Skeletal muscle cell (primary cell): ENCODE data around the gene GPX3.

ENCODE experiments used
- DNase-seq: peaks from one replicate; pipeline ENCODE4 v3.0.0-alpha.2; 2010; ENCODE audit warnings: low read depth
- H3K4me3 ChIP-seq: 2 replicates; pipeline ENCODE4 v1.5.1; 2011; ENCODE audit warnings: low read depth, mild to moderate bottlenecking, control low read depth, low read length, moderate library complexity

The GPX3 gene, protein sequence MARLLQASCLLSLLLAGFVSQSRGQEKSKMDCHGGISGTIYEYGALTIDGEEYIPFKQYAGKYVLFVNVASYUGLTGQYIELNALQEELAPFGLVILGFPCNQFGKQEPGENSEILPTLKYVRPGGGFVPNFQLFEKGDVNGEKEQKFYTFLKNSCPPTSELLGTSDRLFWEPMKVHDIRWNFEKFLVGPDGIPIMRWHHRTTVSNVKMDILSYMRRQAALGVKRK

DNA sequence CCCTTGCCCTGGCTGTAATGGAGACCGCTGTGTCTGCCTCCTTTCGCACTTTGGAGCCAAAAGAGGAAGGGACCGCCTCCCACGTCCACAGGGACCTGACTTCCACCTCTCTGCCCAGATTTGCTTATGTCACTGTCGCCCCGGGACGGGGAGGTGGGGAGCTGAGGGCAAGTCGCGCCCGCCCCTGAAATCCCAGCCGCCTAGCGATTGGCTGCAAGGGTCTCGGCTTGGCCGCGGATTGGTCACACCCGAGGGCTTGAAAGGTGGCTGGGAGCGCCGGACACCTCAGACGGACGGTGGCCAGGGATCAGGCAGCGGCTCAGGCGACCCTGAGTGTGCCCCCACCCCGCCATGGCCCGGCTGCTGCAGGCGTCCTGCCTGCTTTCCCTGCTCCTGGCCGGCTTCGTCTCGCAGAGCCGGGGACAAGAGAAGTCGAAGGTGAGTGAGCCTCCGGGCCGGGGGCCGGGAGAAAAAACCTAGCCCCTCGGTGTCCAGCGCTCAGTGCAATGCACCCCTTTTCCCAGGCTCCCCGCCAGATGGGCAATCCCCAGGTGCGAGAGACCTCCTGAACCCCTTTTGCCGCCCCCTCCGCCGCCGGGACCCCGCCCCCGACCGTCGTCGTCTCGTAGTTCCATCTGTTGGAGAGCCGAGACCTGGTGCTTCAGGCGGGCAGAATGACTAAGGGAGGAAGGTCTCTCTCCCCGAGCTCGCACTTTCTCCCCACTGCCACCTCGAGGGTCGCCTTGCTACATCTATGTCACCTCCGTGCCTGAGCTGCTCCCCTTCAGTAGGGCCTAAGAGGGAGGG, at the start of gene GPX3:
Gene GPX3, plus strand, starts transcription at position 288 of the 807 bp plus-strand sequence. Its CDS starts 64 bp downstream, at position 352.
- DNase-seq, result no peak
- H3K4me3 ChIP-seq, result peak within 1 kb of the TSS; percentile 52

DNA sequence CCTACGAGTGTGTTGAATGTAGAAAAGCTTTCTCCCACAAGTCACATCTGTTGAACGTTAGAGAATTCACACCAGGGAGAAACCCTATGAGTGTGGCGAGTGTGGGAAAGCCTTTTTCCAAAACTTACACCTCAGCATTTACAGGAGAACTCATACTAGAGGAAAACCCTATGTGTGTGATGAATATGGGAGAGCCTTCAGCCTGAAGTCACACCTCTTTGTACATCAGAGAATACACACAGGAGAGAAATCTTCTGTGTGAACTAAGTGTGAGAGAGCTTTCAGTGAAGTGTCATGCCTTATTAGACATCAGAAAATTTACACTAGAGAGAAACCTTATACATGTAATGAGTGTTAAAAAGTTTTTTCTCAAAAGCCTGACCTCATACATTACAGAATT, 41.8 kb upstream of the GPX3 start:
- DNase-seq, result no peak
- H3K4me3 ChIP-seq, result no peak overlapping the region

GRCh38 chr5:150987746-150988145, 32.6 kb upstream of the GPX3 start:
- H3K4me3 ChIP-seq, result no peak overlapping the region
- no peak for DNase-seq

DNA sequence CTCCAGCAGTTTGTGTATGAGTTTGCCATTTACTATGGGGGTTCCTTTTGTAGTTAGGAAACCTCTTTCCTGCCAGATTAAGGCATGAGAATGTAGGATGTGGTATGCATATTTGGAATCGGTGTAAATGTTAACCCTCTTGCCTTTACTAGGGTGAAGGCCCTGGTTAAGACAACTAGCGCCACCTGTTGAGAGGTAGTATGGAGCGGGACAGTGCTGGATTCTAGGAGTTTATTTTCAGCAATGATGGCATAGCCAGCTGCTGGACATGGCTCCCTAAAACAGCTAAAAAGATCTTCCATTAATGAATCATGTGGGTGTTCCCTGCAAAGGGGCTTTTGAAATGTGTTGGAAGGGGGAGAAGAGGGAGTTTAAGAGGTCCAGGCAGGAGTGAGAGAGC, 30.7 kb upstream of the GPX3 start:
- no peak overlapping the region for H3K4me3 ChIP-seq
- DNase-seq, result no peak

DNA sequence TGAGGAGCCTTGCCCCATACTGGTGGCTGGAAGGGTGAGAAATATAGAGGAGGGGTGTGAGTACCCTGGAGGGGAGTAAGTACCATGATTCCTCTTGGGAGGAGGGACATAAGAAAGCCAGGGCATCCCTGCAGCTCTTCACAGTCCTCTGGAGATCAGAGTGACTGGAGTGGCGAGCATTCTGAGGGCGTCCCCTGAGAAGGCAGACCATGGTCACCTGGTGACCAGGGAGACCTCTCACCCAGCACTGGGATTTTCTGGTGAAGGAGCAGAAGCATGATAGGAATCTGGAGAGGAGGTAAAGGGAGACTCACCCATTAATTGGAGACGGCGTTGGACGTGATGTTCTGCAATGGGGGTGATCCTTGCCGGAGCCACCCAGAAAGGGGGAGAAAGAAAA, 27.7 kb upstream of the GPX3 start:
- no peak for DNase-seq
- H3K4me3 ChIP-seq, result no peak overlapping the region

GRCh38 chr5:150993422-150993821, 27.0 kb upstream of the GPX3 start:
- no peak for DNase-seq
- no peak overlapping the region for H3K4me3 ChIP-seq

- no peak overlapping the region for H3K4me3 ChIP-seq
- DNase-seq, result no peak
Observed at GRCh38 chr5:150993826-150994412, 26.5 kb upstream of the GPX3 start.

DNA sequence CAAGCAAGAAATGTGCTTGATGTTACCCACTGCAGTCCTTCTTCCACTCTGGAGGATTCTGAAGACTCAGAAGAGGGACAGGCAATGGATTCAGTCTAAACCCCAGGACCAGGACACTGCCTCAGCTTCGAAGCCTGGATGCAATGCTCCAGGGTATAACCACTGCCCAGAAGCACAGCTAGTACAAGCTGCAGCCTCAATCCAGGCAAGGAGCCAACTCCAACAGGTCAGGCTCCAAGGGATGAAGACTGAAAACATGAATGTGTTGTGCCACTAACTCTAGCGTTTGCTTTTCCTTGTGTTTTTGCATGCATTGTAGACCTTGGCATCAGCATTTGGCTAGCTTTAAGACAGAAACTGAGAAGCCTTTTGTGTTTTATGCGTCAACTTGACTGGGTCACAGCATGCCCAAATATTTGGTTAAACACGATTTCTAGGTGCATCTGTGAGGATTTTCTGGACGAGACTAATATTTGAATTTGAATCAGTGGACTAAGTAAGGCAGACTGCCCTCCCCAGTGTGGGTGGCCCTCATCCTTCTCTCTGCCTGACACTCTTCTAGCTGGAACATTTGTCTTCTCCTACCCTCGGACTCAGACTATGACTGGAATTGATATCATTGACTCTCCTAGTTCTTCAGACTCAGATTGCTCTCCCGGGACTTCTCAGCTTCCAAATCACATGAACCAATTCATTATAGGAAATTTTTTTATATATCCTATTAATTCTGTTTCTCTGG, 20.5 kb upstream of the GPX3 start:
- peak; percentile 23 for DNase-seq
- H3K4me3 ChIP-seq, result no peak overlapping the region

DNA sequence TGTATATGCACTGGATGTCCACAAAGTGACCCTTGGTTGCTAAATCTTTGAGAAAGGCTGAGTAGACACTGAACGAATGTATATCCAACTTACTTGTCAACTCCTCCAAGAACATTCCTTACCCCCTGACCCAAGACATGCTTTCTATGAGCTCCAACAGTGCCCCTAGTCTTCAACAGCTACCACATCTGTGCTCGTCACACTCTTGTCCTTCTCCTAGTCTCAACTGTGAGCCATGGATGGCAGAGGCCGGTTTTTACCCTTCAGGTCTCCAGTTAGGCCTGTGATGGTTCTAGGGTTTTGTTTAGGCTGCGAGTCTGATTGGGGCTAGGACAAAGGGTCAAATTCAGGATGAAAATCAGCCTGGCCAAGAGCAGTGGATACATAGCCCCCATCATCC, 19.0 kb upstream of the GPX3 start:
- DNase-seq, result no peak
- H3K4me3 ChIP-seq, result no peak overlapping the region

GRCh38 chr5:151002250-151002649, 18.1 kb upstream of the GPX3 start:
- DNase-seq, result no peak
- no peak overlapping the region for H3K4me3 ChIP-seq

DNA sequence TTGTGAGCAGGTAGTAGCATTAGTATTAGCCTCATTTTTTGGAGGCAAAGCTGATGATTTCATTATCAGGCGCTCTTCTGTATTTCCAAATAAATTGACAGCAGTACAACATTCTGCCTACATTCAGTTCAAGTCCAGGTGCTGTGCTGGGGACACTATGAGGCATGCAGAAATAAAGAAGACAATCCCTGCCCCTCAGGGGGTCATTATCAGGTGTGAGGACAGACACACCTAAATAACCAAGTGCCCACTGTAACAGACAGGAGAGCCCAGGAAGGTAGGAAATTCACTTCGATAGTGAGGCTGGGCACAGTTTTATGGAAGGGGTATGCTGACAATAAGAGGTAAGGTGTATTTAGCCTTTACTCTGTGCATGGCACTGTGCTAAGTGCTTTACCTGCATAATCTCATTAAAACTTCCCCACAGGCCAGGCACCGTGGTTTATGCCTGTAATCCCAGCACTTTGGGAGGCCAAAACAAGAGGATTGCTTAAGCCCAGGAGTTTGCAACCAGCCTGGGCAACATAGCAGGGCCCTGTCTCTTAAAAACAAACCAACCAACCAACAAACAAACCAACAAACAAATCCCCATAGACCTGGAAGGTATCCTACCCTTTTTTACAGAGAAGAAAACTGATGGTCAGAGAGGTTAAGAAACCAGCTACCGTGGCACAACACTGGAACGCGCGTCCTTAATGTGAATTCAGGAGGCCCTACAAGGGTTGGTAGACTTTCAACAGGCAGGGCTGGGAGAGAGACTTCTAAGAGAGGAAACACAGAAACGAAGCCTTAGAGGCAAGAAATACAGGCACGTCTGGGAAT, 17.5 kb upstream of the GPX3 start:
- DNase-seq, result no peak
- H3K4me3 ChIP-seq, result no peak overlapping the region

- H3K4me3 ChIP-seq, result no peak overlapping the region
- DNase-seq, result no peak
Observed at GRCh38 chr5:151003503-151003860, 16.9 kb upstream of the GPX3 start.

DNA sequence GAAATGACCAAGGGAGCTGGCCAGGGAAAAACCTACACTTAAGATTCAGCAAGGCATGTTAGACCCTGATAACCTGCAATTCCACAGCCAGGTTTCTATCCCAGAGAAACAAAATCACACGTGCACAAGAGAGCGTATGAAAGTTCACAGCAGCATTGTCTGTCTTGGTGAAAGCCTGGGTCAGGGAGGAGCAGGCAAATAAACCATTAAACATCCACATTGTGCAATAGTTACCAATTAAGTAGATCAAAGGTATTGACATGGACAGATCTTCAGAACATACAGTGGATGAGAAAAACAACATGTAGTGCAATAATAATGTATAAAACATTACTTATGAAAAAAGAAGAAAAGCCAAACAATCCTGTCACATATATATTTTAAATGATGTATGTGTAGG, 15.9 kb upstream of the GPX3 start:
- H3K4me3 ChIP-seq, result no peak overlapping the region
- DNase-seq, result no peak

DNA sequence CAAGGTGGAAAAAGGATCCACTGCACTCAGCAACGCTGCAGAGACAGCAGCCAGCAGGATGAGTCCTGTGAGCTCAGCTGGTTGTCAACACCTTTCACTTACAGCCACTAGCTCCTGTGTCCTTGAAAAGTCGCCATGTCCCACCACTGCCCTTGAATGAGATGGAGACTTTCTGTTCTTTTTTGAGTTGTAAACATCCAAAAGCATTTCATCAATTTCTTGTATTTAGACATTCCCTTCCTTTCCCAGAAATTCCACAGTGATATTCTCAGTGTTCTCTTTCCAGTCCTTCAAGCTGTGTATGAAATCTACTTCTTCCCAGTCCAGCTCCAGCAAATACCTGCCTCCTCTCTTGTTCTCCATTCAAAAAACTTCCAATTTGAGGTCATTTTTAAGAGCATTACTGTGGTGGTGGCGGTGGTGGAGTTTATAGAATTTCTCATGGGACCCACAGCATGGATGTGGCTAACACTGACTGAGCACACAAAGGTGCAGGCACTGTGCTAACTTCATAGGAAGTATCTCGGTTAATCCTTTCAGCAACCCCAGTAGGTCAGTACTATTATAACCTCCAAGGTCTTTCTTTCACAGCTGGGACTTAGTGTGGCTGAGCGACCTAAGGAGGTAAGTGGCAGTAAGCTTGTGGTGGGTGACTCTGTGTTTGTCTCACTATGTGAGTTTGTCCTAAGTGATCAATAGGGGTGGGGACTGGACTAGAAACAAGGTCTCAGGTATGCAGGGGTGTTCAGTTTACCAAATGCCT, 15.0 kb upstream of the GPX3 start:
- no peak overlapping the region for H3K4me3 ChIP-seq
- DNase-seq, result no peak

DNA sequence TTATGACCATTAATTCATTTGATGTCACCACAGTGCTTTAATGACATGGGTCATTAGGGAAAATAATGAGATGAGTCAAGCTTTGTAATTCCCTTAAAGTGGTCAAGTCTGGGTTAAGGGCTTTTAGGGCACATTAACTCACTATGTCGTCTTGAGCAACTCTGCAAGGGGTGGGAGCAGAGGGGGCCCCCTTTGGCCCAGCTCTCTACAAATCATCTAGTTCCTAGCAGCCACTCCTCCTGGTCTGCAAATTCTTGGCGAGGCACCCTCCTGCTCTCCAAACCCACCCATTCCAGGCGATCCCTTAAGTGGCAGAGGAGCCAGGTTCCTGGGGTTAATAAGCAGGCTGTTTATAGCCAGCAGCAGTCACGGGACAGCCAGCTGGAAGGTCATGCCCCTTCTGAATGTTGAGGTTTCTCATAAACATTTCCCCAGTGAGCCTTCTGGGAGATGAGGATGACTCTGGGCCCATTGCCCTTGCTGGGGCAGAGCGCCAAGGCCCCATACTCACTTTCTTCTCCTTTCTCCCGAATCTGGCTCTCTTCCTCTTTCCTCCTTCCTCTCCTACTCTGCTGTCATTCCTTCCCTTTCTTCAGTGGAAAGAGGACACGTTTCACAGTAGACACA, 14.3 kb upstream of the GPX3 start:
- H3K4me3 ChIP-seq, result no peak overlapping the region
- DNase-seq, result peak; percentile 49

DNA sequence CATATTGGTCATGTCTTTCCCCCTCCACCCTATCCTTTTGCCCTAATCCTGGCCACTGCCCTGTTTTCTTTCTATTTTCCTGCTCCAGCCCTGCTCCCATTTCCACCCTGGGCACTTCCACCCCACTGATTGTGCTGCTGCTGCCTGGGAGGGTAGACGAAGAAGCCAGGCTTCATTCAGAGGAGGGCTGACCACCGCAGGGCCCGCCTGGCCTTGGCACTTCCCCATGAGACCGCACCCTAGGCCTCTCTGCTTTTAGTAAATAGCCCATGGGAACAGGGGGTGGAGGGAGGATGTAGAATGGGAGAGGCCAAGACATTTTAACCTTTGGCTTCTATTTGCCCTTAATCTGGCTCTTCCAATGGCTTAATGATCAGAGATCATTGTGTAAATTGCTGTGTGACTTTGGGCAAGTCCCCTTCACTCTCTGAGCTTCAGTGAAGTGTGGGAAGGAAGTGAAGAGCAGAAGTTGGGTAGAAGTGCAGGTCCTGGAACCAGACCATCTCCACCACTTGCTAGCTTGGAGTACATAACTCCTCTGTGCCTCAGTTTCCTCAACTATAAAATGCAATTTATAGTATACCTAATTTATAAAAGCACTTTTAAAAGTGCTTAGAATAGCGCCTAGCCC, 13.6 kb upstream of the GPX3 start:
- no peak overlapping the region for H3K4me3 ChIP-seq
- DNase-seq, result no peak

DNA sequence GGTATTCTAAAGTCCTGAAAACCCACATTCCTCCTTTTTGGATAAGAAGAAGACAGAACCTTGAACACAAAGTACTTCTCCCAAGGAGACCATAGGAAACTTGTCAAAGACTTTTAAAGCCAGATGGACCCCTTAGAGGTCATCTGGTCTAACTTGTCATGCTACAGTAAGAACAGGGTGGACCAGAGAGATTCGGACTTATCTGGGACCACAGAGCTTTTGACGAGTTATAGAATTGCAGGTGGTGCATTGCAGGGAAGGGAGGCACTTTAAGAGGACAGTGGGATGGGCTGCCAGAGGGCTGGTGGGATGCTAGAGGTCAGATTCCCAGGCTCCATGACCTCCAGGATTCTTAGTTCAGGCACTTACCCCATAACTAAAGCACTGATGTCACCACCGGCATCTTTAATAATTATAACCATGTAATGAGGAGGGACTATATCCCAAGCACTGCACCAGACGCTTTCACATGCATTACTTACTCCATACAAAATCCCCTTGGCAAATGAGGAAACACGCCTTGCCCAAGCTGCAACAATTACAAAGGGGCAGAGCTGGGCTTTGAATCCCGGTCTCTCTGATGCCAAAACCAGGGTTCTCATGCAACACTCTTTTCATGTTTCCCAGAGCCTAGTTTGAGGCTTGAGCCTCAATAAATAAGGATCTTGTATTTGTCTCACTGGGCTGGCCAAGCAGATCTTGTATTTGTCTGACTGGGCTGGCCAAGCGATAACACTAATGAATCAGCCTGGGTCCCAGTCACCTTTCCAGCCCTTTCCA, 12.8 kb upstream of the GPX3 start:
- no peak for DNase-seq
- H3K4me3 ChIP-seq, result no peak overlapping the region
